ENCODE data around the gene VPREB1. TPM values are rescaled to one million over a fixed set of nuclear protein-coding genes. Genes with fewer than 3 reads are reported as not detected.

The VPREB1 gene
- total and polyA plus RNA-seq, 2 donors: not detected

DNA sequence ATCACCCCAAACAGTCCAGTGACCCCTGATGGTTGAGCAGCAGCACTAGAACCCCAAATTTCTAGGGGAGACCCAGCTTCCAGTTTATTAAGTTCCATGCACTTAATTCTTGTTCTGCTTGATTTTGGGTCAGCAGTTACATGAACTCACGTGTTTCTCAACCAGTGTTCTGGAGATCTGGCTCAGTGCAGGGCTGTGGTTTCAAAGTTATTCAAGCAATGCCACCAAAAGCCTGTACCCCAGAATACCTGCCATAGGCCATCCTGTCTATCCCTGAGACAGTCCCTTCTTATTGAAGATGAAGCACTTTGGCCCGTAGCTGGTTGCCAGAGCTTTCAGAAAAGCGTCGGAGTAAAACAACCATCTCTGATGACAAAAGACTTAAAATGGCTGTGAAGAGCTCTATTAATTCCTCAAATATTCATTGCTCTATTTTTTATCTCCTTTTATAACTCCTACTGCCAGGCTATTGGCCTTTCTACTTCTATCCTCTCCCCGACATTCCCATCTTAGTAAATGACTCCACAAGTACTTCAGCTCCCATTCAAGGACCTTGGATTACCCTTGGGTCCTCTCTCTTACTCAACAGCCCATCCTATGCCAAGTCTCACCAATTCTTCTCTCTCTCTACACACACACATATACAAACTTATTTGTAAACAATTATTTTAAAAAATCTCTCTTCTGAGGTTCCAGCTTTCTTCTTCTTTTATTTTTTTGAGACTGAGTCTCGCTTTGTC lies 18.0 kb upstream of the VPREB1 start:
- H3K27ac ChIP-seq (ENCODE audit: low read depth): no peak overlapping the region
- H3K4me1 ChIP-seq (ENCODE audit: insufficient read depth): no peaks in the 10 kb centered on the region
- no peak overlapping the region for H3K4me3 ChIP-seq (ENCODE audit: low read depth, low read length)
- H3K36me3 ChIP-seq (ENCODE audit: insufficient read depth): no peaks in the 10 kb centered on the region
- no peak for DNase-seq (ENCODE audit: extremely low spot score)
- 78% methylated on average over 6 of the region's 6 CpGs for WGBS

DNA sequence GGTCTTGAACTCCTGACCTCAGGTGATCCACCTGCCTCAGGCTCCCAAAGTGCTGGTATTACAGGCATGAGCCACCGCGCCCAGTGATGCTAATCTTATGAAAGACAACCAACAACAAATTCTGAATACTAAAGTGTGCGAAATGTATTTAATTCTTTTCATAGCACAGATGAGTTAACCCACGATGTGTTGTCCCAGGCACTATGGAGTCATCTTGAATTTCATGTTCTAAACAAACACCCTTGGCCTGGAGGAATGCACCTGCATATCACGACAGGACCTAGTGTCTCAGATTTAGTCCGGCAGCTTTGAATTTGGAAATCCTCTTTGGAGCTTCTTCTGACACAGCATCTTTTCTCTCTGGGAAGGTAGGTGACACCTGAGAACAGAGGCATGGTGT lies 16.2 kb upstream of the VPREB1 start:
- no peak overlapping the region for H3K27ac ChIP-seq (ENCODE audit: low read depth)
- no peaks in the 10 kb centered on the region for H3K36me3 ChIP-seq (ENCODE audit: insufficient read depth)
- no peak overlapping the region for H3K4me3 ChIP-seq (ENCODE audit: low read depth, low read length)
- DNase-seq (ENCODE audit: extremely low spot score): no peak
- H3K4me1 ChIP-seq (ENCODE audit: insufficient read depth): no peaks in the 10 kb centered on the region
- WGBS: 79% methylated on average over 6 of the region's 6 CpGs

DNA sequence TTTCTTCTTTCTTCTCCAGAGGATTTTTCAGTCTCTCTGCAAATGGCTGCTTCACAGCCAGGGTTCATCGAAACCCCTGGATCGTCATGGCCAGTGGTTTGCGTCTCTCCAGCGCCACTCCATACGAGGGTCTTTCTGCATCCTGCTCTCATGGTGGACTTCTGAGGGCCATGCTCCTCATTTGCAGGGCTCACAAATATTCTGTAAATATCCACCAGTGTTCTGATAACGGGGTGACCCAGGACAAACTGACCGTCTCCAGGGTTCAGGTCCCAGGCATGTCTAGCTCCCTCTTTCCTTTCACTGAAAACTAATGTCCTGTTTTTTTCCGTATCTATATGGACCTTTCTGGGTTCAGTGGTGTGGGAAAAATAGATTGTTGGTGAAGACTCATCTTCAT lies 15.7 kb upstream of the VPREB1 start:
- 72% methylated on average over 8 of the region's 8 CpGs for WGBS

DNA sequence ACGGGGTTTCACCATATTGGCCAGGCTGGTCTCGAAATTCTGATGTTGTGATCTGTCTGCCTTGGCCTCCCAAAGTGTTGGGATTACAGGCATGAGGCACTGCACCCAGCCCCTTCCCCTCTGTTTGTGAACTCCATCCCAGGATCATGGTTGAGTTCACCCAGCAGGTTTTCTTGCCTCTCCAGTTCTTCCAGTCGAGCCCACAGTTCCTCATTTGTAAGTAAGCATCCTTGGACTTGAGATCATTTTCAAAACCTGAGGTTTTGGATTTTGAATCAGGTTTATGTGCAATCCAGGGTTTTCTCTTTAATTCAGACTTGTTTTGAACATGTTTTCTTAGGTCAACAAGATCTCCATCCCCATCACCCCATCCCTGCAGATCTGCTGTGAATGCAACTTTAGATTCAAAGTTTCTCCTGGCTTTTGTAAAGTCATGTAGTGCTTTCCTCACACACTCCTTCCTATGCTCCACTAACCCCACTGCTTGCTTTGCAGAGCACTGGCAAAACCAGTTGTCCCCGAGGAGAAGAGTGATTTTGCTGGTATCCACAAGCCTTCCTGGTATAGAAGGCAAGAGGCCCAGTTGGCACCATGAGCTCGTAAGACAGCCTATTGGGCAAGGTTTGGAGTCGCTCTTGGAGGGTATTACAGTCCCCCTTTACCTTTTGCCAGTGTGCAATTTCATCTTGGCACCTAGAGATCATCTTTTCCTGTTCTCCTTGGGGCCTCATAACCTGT lies 14.7 kb upstream of the VPREB1 start:
- DNase-seq (ENCODE audit: extremely low spot score): no peak
- no peak overlapping the region for H3K27ac ChIP-seq (ENCODE audit: low read depth)
- 61% methylated on average over 6 of the region's 6 CpGs for WGBS
- no peak overlapping the region for H3K4me3 ChIP-seq (ENCODE audit: low read depth, low read length)
- H3K4me1 ChIP-seq (ENCODE audit: insufficient read depth): no peaks in the 10 kb centered on the region
- no peaks in the 10 kb centered on the region for H3K36me3 ChIP-seq (ENCODE audit: insufficient read depth)

More for the DNA sequence above, 15.7 kb upstream of the VPREB1 start:
- H3K4me3 ChIP-seq (ENCODE audit: low read depth, low read length): no peak overlapping the region
- no peaks in the 10 kb centered on the region for H3K36me3 ChIP-seq (ENCODE audit: insufficient read depth)
- no peak for DNase-seq (ENCODE audit: extremely low spot score)
- H3K4me1 ChIP-seq (ENCODE audit: insufficient read depth): no peaks in the 10 kb centered on the region
- no peak overlapping the region for H3K27ac ChIP-seq (ENCODE audit: low read depth)

DNA sequence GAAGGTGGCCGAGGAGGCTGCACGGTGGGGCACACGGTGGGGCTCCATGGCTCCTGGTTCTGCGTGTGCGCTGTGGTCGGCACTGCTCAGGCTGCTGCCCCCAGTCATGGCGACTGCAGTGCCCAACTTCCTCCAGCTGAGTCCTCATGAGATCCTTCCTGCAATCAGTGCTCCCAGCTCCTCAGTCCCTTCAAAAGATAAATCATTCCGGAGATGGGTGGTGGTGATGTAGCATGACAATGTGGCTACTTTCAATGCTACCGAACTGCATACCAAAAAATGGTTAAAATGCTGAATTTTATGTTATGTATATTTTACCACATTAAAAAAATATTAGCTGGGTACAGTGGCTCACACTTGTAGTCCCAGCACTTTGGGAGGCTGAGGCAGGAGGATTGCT lies 14.1 kb upstream of the VPREB1 start:
- no peak overlapping the region for H3K4me3 ChIP-seq (ENCODE audit: low read depth, low read length)
- no peak overlapping the region for H3K27ac ChIP-seq (ENCODE audit: low read depth)
- no peaks in the 10 kb centered on the region for H3K36me3 ChIP-seq (ENCODE audit: insufficient read depth)
- 67% methylated on average over 9 of the region's 9 CpGs for WGBS
- no peaks in the 10 kb centered on the region for H3K4me1 ChIP-seq (ENCODE audit: insufficient read depth)
- no peak for DNase-seq (ENCODE audit: extremely low spot score)

DNA sequence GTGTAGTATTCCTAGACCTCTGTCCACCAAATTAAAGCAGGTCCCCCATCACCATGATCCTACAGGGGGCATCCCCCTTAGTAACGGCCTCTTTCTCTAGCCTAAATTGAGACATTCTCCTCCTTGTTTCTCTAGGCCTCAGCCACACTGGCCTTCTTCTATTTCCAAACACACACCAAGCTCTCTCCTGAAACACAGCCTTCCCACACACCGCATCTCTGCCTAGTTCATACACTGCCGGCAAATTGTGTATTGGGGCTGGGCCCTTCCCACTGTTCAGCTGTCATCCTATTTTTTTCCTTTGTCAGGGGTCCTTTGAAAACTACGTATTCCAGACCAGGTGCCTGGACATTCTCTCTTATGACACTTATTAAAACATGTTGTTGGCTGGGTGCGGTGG lies 11.5 kb upstream of the VPREB1 start:
- no peak overlapping the region for H3K4me3 ChIP-seq (ENCODE audit: low read depth, low read length)
- H3K27ac ChIP-seq (ENCODE audit: low read depth): no peak overlapping the region
- no peak for DNase-seq (ENCODE audit: extremely low spot score)
- H3K4me1 ChIP-seq (ENCODE audit: insufficient read depth): no peaks in the 10 kb centered on the region
- H3K36me3 ChIP-seq (ENCODE audit: insufficient read depth): no peaks in the 10 kb centered on the region
- WGBS: 78% methylated on average over 5 of the region's 5 CpGs

DNA sequence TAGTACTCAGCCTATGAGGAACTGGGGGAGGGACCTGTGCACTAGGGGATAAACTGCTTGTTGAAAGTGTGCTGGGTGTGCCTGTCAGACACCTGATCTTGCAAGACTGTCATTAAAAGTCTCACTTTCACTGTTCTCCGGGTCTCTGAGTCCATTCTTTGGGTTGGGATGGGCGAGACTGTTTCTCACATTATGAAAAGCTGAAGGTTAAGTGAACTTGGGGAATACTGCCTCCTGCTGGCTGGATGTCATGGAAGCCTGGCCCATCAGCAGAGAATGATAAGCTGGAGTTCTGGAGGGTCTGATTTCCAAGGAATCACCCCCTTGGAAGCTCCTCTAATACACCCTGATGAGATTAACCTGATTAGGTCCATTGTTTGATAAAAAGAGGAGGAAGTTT lies 9.0 kb upstream of the VPREB1 start:
- Histone ChIP-seq H3K27ac (ENCODE audit: low read depth) (no peak overlapping the region), H3K4me3 (ENCODE audit: low read depth, low read length) (no peak overlapping the region), H3K36me3 (ENCODE audit: insufficient read depth) (no peaks in the 10 kb centered on the region), H3K4me1 (ENCODE audit: insufficient read depth) (no peaks in the 10 kb centered on the region)
- 21% methylated on average over 2 of the region's 2 CpGs for WGBS
- no peak for DNase-seq (ENCODE audit: extremely low spot score)

DNA sequence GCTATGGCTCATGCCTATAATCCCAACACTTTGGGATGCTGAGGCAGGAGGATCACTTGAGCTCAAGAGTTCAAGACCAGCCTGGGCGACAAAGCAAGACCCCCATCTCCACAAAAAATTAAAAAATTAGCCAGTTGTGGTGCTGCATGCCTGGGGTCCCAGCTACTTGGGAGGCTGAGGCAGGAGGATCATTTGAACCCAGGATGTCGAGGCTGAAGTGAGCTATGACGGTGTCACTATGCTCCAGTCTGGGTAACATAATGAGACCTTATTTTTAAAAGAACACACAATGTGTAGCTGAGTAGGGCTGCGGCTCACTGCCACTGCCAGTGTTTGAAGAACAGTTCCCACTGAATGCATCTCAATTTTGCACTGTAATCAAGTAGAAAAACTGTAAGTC lies 7.1 kb upstream of the VPREB1 start:
- no peak for DNase-seq (ENCODE audit: extremely low spot score)
- Histone ChIP-seq H3K4me1 (ENCODE audit: insufficient read depth) (no peaks in the 10 kb centered on the region), H3K36me3 (ENCODE audit: insufficient read depth) (no peaks in the 10 kb centered on the region), H3K27ac (ENCODE audit: low read depth) (no peak overlapping the region), H3K4me3 (ENCODE audit: low read depth, low read length) (no peak overlapping the region)
- 80% methylated on average over 4 of the region's 4 CpGs for WGBS

DNA sequence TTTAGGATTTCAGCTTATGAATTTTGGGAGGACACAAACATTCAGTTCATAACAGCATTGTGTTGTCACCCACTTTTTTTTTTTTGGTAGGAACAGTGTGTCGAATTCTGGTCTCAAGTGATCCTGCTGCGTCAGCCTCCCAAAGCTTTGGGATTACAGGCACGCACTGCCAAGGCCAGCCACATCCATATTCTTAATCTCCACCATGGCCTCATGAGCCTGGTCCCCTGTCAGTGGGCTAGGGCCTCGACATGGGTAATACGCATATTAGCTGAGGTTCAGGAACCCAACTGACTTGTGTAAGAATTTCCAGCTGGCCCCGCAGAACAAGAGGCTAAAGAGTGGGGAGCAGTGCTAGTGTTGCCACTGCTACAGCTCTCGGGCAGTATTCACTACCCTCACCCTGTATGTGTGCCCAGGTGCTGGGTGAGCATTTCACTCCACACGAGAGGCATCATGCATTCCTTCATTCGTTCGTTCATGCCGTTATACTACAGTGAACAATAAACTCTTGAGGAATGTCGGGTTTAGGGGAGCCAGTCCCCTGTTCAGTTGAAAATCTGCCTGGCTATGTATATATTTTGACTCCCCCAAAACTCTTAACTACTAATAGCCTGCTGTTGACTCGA lies 5.2 kb upstream of the VPREB1 start:
- Histone ChIP-seq H3K27ac (ENCODE audit: low read depth) (no peak overlapping the region), H3K4me3 (ENCODE audit: low read depth, low read length) (no peak overlapping the region), H3K36me3 (ENCODE audit: insufficient read depth) (no peaks in the 10 kb centered on the region), H3K4me1 (ENCODE audit: insufficient read depth) (no peaks in the 10 kb centered on the region)
- no peak for DNase-seq (ENCODE audit: extremely low spot score)
- WGBS: 69% methylated on average over 13 of the region's 13 CpGs

DNA sequence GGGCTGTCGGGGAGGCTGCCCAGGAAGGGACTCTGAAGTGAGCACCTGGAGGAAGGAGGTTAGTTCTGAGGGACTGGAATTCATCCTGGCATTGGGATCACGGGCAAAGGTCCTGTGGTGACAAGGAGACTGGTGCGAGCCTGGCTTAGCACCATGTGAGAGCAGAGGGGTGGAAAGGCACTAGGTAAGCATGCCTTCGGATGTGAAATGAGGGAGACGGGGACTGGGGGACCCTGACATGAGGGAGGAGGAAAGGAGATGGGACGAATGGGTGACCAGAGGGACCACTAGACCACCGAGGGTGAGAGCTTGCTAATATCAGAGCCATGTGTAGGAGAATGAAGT lies 3.1 kb upstream of the VPREB1 start:
- no peak for DNase-seq (ENCODE audit: extremely low spot score)
- 80% methylated on average over 7 of the region's 7 CpGs for WGBS
- H3K27ac ChIP-seq (ENCODE audit: low read depth): no peak overlapping the region
- H3K4me3 ChIP-seq (ENCODE audit: low read depth, low read length): no peak overlapping the region
- no peaks in the 10 kb centered on the region for H3K36me3 ChIP-seq (ENCODE audit: insufficient read depth)
- no peaks in the 10 kb centered on the region for H3K4me1 ChIP-seq (ENCODE audit: insufficient read depth)

DNA sequence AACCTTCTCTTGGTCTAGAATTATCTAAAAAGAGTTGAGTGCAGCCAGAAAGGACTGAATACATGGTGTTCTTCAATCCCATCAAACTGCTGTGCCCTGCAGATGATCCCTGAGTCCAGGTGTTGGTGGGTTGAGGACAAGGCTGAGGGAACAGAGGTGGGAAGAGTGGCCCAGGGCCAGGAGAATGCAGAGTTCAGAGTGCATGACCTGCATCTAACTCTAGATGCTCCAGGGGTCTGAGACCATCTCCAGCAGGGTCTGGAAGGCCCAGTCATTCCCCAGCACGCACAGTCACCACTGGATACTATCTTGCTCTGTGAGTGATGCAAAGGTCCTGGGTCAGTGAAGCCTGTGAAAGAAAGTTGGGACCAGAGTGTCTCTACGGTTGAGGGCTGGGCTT lies 2.1 kb upstream of the VPREB1 start:
- 63% methylated on average over 2 of the region's 2 CpGs for WGBS
- Histone ChIP-seq H3K4me1 (ENCODE audit: insufficient read depth) (no peaks in the 10 kb centered on the region), H3K4me3 (ENCODE audit: low read depth, low read length) (no peak overlapping the region), H3K36me3 (ENCODE audit: insufficient read depth) (no peaks in the 10 kb centered on the region), H3K27ac (ENCODE audit: low read depth) (no peak overlapping the region)
- DNase-seq (ENCODE audit: extremely low spot score): no peak

DNA sequence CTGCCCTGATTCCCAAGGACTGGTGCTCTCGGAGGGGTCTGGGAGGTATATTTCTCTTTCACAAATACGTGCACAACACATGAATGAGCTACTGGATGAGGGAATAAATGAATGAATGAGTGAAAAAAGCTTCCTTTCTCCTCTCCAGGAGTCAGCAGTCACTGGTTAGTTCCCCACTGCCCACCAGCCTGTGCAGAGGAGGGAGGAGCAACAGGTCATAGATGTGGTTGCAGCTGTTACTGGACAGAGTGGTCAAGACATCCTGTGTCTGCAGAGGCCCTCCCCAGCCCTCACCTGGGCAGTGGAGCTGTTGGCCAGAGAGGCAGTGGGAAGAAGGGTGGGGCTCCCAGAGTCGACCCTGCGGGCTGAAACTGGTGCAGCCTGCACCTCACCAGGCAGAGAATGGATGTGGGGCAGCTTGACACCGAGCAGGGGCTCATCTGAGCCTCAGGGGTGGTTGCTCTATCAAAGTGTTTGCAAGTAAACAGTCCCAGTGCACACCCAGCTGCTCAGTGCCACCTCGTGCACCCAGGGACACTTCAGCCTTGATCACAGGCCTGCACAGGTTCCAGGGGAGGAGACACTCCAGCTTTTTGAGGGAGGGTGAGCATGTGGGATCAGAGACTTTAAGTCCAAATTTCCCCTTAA lies 1.4 kb upstream of the VPREB1 start:
- Histone ChIP-seq H3K36me3 (ENCODE audit: insufficient read depth) (no peaks in the 10 kb centered on the region), H3K27ac (ENCODE audit: low read depth) (no peak overlapping the region), H3K4me1 (ENCODE audit: insufficient read depth) (no peaks in the 10 kb centered on the region), H3K4me3 (ENCODE audit: low read depth, low read length) (no peak overlapping the region)
- DNase-seq (ENCODE audit: extremely low spot score): no peak
- 49% methylated on average over 6 of the region's 6 CpGs for WGBS

DNA sequence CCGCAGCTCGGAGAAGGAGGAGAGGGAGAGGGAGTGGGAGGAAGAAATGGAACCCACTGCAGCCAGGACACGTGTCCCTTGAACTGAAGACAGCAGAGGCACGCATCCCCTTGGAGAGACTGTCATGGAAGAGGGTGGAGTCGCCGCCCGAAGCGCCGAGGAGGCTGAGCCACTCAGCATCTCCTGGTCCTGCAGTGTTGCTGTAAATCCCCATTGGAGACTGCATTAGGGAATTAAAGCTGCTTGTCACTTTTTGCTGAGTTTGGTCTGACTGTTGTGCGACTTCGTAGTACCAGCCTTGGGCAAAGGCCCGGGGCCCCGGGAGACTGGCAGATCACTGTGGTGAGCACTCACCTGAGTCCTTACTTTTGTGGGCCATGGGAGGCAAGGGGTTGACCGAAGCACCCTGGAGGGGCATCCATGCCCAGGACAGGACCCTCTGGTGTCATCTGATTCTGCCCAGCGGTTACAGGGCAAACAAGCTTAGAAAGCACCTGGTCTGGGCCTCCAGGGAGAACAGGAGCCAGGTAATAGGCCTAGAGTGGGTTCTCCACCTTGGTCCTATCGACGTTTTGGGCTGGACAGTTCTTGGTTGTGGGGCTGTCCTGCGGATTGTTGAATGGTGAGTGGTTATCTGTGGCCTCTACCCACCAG lies 797 bp downstream of the VPREB1 start:
- no peaks in the 10 kb centered on the region for H3K36me3 ChIP-seq (ENCODE audit: insufficient read depth)
- H3K4me1 ChIP-seq (ENCODE audit: insufficient read depth): no peaks in the 10 kb centered on the region
- H3K4me3 ChIP-seq (ENCODE audit: low read depth, low read length): no peak overlapping the region
- H3K27ac ChIP-seq (ENCODE audit: low read depth): no peak overlapping the region
- WGBS: 71% methylated on average over 18 of the region's 18 CpGs
- no peak for DNase-seq (ENCODE audit: extremely low spot score)
